Hematopoietic multipotent progenitor cell treated with erythropoietin and hydrocortisone succinate and interleukin-3 and kit ligand, for 15 days (in vitro differentiated cells): ENCODE data around the gene COL6A3.

Experiments
- DNase-seq: peaks from one replicate; pipeline ENCODE4 v3.0.0-alpha.2; 2015; ENCODE audit warnings: low spot score

The COL6A3 gene

GRCh38 chr2:237413777-237414661 is at the start of gene COL6A3:
Gene COL6A3 (minus strand): TSS chr2:237414164. CDS start chr2:237396817, 17,347 bp downstream.
- DNase-seq = no peak

DNA sequence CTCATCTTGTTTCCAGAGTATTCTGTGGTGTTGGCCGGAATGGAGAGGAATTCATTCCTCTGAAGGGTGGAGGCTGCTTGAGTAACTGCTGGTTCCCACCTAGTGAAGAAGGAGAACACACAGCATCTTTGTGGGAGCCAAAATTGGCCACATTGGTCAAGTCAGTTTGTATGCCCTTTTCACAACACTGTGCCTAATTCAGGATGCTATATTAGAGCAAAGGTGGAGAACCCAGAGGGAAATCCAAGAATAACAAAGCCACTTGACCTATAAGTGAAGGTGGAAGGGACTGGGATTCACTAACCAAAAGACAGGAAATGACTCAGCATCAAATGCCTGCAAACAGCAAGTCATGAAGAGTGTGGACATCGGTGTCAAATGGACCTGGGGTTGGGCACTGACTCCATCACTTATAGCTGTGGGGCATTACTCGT is 45.8 kb upstream of the COL6A3 start:
- DNase-seq = no peak

GRCh38 chr2:237459226-237459625 is 45.3 kb upstream of the COL6A3 start:
- DNase-seq = no peak

DNA sequence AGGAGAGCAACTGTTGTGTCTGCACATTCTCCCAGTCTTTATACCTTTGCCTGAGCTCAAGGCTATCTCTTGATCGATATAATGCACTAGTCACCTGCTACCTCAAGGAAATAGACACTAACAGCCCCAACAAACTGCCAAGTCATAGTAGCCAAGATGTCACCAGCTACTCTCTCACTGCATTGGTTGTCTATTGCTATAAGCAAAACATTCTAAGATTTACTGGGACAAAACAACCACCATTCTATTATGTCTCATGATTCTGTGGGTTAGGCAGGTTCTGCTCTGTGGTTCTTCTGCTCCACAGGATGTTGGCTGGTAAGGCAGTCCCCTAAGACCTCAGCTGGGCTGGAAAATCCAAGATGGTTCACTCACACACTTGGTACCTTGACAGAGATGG is 44.6 kb upstream of the COL6A3 start:
- DNase-seq = no peak

DNA sequence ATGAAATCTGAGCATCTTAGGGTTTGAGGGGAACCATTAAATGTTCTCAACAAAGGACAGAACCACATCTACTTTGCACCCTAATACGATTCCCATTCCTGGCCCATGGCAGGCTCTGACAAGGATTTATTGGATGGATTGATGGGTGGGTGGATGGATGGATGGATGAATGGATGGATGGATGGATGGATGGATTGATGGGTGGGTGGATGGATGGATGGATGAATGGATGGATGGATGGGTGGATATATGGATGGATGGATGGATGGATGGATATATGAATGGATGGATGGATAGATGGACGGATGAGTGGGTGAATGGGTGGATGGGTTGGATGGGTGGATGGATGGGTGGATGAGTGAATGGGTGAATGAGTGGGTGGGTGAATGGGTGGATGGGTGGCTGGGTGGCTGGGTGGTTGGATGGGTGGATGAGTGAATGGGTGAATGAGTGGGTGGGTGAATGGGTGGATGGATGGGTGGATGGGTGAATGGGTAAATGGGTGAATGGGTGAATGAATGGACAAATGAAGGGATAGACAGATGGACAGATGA is 43.5 kb upstream of the COL6A3 start:
- DNase-seq = no peak

- no peak for DNase-seq
Measured at GRCh38 chr2:237456200-237456843, 42.4 kb upstream of the COL6A3 start.

DNA sequence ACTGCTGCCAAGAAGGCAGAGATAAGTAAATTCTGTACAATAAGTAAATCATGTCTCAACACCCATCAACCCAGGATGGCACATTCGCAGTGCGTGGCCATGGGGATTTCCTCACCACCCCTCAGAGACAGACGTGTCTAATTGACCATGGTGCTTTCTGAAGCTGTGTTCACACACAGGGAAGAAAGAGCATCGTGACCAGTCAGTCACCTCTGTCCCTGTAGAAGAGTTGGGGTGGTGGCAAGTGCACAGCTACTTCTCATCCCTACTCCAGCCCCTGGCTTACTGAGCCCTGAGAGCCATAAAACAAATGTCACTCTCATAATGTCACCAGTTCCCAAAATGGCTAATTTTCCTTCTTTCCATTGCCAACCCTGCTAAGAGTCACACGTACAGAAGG is 41.8 kb upstream of the COL6A3 start:
- no peak for DNase-seq

DNA sequence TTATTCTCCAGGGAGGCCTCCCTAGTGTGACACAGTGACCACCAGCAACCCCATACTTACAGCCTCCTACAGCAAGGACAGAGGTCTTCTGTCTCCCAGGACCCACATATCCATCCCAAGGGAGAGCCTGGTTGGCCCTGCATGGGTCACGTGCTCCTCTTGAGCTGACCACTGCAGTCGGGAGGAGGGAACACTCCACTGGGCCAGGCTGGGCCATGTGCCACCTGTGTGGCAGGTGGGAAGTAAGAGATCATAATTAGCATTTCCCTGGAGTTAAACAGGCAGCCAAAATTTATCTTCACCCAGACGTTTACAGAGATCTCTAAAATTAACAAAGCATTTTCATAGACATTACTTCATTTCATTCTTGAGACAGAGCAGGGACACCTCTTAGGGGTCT is 39.7 kb upstream of the COL6A3 start:
- DNase-seq = no peak

- no peak for DNase-seq
Measured at GRCh38 chr2:237452861-237453260, 38.9 kb upstream of the COL6A3 start.

DNA sequence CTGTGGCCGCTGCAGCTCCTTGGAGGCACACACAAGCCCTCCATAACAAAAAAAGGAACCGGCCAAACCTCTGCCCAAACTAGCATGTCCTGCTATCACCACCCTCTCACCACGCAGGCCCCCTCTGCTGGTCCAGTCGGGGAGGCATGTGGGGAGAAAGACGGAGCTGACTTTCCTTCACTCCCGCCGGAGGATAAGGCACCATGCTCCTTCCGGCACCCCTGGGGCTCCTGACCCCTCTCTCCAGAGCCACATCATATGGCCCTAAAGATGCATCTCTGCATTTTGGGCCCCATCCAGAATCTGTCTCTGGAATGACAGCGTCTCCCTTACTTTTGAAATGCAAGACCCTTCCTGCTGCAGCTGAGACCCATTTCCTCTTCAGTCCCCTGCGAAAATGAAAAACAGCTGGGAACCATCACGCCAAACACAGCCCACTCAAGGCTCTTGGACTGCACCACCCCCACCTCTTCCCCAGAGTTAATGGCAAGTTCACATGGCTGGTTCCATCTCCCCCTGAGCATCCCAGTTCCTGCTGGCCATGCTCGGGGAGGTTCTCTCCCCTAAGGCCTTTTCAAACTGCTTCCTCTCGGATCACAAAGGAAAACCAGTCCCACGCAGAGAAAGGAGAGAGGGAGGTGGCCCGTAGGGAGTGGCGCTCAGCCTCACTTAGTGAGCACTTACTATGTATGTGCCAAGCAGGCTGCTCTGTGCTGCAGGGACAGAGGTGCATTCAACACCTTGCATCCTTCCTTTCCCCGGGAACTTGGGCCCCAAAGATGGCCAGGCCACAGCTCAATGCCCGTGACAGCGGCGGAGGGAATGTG is 37.9 kb upstream of the COL6A3 start:
- no peak for DNase-seq

- DNase-seq = no peak
Measured at GRCh38 chr2:237450583-237450982, 36.6 kb upstream of the COL6A3 start.

- DNase-seq = no peak
Measured at GRCh38 chr2:237450108-237450507, 36.1 kb upstream of the COL6A3 start.

DNA sequence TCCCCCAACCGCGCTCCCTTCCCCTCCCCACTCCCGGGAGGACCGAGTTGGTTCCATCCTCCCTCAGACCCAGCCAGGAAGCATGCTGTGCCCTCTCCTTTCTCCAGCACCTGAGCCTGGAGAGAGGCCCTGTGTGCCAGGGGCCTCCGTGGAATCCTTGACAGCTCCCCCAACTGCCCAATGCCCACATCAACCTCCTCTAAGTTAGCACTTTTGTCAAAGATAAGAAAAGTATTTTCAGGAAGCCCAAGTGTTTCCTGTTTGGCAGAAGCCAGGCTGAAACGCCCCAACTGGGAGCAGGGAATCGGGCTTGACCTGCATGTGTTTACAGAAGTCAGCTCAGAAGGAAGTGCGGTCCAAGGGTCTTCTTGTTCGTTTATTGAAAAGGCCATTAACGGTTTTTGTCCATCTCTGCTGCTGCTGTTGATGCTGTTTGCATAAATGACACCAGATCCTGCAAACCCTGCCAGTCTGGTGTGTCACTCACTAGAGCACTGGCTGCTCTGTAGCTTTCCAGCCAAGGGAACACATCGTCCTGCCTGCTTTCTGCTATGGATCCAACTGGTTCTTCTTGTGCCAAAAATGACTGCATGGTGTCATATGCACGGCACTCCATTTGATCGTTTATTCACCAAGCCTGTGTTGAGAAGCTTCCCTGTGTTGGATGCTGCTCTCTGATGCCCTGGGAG is 35.4 kb upstream of the COL6A3 start:
- DNase-seq = no peak

DNA sequence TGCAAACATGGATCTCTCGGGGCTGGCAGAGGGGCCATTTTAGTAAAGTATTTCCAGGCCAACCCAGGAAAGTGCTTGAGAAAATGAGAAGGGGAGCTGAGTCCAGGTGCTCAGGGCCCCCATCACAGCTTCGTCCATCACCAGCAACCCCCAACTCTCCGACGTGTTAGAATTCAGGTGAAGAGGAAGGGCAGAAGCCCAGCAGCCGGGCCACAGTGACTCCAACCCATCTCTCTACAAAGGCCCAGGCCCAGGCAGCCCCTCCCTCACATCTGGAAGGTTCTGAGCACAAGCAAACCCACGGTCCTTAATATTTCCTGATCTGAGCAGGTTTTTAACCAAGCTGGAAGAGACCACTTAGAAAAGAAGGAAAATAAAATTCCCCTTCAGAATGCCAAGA is 34.7 kb upstream of the COL6A3 start:
- no peak for DNase-seq

- DNase-seq = no peak
Measured at GRCh38 chr2:237448171-237448570, 34.2 kb upstream of the COL6A3 start.

DNA sequence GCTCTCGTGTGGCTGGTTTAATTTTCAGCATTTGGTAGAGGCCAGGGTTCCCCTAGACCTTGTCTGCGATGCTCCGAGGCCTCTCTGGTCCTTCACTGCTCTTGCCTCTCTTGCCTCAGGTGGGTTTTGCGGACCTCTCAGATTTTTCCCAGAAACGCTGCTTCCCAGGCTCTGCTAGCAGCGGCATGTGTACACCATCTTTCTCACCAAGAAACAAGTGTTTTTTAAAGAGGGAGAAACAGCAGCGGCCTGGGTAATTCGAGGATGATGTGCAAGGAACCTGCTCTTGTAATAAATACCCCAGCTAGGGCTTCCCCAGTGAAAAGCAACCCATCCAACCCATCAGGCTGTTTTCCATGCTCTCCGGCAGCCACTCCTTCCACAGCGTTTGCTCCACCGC is 33.5 kb upstream of the COL6A3 start:
- no peak for DNase-seq

- DNase-seq = no peak
Measured at GRCh38 chr2:237446338-237446665, 32.3 kb upstream of the COL6A3 start.

DNA sequence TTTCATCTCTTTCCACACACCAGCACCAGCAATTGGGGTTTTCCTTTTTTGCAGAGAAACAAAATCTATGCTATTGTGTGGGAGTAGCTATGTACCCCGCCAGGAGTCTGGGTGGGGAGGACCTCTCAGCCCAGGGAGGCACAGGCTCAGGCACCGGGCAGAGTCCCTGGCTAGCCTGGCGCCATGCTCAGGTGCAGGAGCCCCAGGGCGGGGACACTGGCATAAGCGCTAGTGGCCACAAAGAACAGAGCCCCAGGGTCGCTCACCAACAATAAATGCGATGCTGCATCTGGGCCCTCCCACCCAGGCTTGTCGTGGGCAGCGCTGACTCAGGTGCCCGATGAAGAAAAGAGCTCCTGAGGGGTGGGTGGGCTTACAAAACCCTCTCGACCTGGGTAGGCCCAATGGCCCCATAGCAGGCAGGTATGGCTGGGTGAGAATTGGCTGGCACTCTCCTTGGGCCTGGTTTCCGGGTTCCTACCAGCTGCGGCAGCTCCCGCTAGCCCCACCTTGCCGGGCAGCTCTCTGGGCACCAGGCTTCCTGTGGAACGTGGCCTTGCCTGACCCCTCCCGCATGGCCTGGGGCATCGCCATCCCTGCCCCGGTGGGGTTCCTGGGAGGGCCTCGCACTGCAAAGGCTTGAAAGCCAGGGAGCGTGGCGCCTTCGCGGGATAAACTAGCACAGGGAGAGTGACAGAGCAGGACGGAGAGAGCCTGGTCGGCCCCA is 31.8 kb upstream of the COL6A3 start:
- no peak for DNase-seq

DNA sequence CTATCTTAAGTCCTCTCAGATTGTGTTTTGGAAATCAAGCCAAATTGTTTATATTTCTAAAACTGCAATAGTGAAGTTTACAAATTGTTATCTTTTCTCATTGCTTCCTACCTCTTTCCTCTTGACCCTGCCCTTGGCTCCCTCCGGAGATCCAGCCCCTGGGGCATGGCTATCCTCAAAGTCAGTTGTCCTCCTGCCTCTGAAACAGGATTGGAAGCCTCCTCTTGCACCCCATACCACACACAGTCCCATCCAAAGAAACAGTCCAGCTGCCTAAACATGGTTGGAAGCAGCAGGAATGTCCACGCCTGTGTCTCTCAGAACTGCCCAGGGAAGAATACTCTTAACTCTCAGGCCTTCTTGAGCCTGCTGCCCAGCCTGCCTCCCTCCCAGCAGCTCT is 30.1 kb upstream of the COL6A3 start:
- no peak for DNase-seq

GRCh38 chr2:237441605-237442274 is 27.8 kb upstream of the COL6A3 start:
- DNase-seq = no peak
